HepG2 (cell line): ENCODE data around the gene SYCP2L. TPM values are rescaled to one million over a fixed set of nuclear protein-coding genes. Genes with fewer than 3 reads are reported as not detected.

Experiments used
- FOXA3 ChIP-seq: IDR thresholded peaks from 2 replicates; pipeline ENCODE4 v1.6.1; 2016; ENCODE audit warnings: missing genetic modification reagents, missing compliant biosample characterization
- FOXM1 ChIP-seq: sonication (generic); formaldehyde crosslinking; IDR thresholded peaks from 2 replicates; pipeline ENCODE4 v1.5.0; 2020; ENCODE audit warnings: missing genetic modification reagents
- GATAD1 ChIP-seq: IDR thresholded peaks from 2 replicates; pipeline ENCODE4 v1.6.1; 2016; ENCODE audit warnings: missing genetic modification reagents, missing compliant biosample characterization
- HMG20A ChIP-seq: IDR thresholded peaks from 2 replicates; pipeline ENCODE4 v1.6.1; 2016; ENCODE audit warnings: borderline replicate concordance
- IKZF1 ChIP-seq: fragments of 450-650 bp; IDR thresholded peaks from 2 replicates; pipeline ENCODE4 v1.7.1; 2016
- MIER3 ChIP-seq: IDR thresholded peaks from 2 replicates; pipeline ENCODE4 v1.6.1; 2016; ENCODE audit warnings: missing compliant biosample characterization, borderline replicate concordance
- NFKB2 ChIP-seq: sonication (generic); formaldehyde crosslinking; IDR thresholded peaks from 2 replicates; pipeline ENCODE4 v1.4.0; 2020; ENCODE audit warnings: missing genetic modification reagents, borderline replicate concordance
- NFYB ChIP-seq: sonication (generic); formaldehyde crosslinking; IDR thresholded peaks from 2 replicates; pipeline ENCODE4 v1.4.0; 2020; ENCODE audit warnings: missing genetic modification reagents
- TARDBP ChIP-seq: sonication (generic); formaldehyde crosslinking; IDR thresholded peaks from 2 replicates; pipeline ENCODE4 v1.8.0; 2022; ENCODE audit warnings: mild to moderate bottlenecking, missing genetic modification reagents
- TP53 ChIP-seq: sonication (generic); formaldehyde crosslinking; conservative IDR thresholded peaks from 2 replicates; pipeline ENCODE4 v1.4.0; 2020; ENCODE audit warnings: missing genetic modification reagents
- ZFAT ChIP-seq: sonication (generic); formaldehyde crosslinking; conservative IDR thresholded peaks from 2 replicates; pipeline ENCODE4 v1.8.1; 2023; ENCODE audit warnings: missing genetic modification reagents, inconsistent platforms
- ZNF44 ChIP-seq: sonication (generic); formaldehyde crosslinking; IDR thresholded peaks from 2 replicates; pipeline ENCODE4 v1.5.1; 2020; ENCODE audit warnings: mild to moderate bottlenecking, missing genetic modification reagents
- ZNF556 ChIP-seq: sonication (generic); formaldehyde crosslinking; IDR thresholded peaks from 2 replicates; pipeline ENCODE4 v1.4.0; 2020; ENCODE audit warnings: mild to moderate bottlenecking, missing genetic modification reagents, borderline replicate concordance
- ZNF713 ChIP-seq: sonication (generic); formaldehyde crosslinking; IDR thresholded peaks from 2 replicates; pipeline ENCODE4 v1.4.0; 2020; ENCODE audit warnings: mild to moderate bottlenecking, missing genetic modification reagents
- polyA plus RNA-seq, 8 experiments: library from polyadenylated mRNA; depleted of rRNA in 3 of 8; stranded (reverse) in 7 of 8; unstranded in 1 of 8; fragments of >200 nt; fragmentation: Illumina TruSeq in 4 of 8; extraction: Trizol in 4 of 8; gene quantifications; 2 replicates each; pipeline versions ENCODE4 v1.2.1 to v1.2.3, GENCODE V29; 2011 to 2016; ENCODE audit warnings: low read depth in 4 of 8, missing spikeins in 1 of 8, mixed read lengths in 1 of 8; ENCODE audit not compliant: insufficient read depth in 1 of 8
- total RNA-seq, 5 experiments: library from RNA; depleted of rRNA; stranded (reverse); fragments of >200 nt; fragmentation: Illumina TruSeq; extraction: Trizol; gene quantifications; 2 replicates each; pipeline ENCODE4 v1.2.3, GENCODE V29; 2016; ENCODE audit warnings: low read depth in 1 of 5
- TF ChIP-seq, protein P1 (sequence below): sonication (generic); formaldehyde crosslinking; IDR thresholded peaks from 2 replicates; pipeline ENCODE4 v1.8.0; 2022; ENCODE audit warnings: mild to moderate bottlenecking, missing genetic modification reagents; ENCODE audit not compliant: insufficient replicate concordance
- TF ChIP-seq, protein P2 (sequence below): sonication (generic); formaldehyde crosslinking; IDR thresholded peaks from 2 replicates; pipeline ENCODE4 v1.4.0; 2020; ENCODE audit warnings: missing genetic modification reagents
- TF ChIP-seq, protein P3 (sequence below): sonication (generic); formaldehyde crosslinking; IDR thresholded peaks from 2 replicates; pipeline ENCODE4 v1.4.0; 2020; ENCODE audit warnings: mild to moderate bottlenecking, missing genetic modification reagents
- TF ChIP-seq, protein P4 (sequence below): sonication (generic); formaldehyde crosslinking; IDR thresholded peaks from 2 replicates; pipeline ENCODE4 v1.4.0; 2020; ENCODE audit warnings: low read depth, mild to moderate bottlenecking, missing genetic modification reagents
- TF ChIP-seq, protein P5 (sequence below): sonication (generic); formaldehyde crosslinking; IDR thresholded peaks from 2 replicates; pipeline ENCODE4 v1.4.0; 2020; ENCODE audit warnings: missing genetic modification reagents, borderline replicate concordance

Gene SYCP2L
- total and polyA plus RNA-seq, 2 of the 13 experiments (the other 11 are each of a cell fraction or from before 2014, with no cell fraction given): 0.22 to 0.54 TPM

- TF ChIP-seq, protein P1, sequence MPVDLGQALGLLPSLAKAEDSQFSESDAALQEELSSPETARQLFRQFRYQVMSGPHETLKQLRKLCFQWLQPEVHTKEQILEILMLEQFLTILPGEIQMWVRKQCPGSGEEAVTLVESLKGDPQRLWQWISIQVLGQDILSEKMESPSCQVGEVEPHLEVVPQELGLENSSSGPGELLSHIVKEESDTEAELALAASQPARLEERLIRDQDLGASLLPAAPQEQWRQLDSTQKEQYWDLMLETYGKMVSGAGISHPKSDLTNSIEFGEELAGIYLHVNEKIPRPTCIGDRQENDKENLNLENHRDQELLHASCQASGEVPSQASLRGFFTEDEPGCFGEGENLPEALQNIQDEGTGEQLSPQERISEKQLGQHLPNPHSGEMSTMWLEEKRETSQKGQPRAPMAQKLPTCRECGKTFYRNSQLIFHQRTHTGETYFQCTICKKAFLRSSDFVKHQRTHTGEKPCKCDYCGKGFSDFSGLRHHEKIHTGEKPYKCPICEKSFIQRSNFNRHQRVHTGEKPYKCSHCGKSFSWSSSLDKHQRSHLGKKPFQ: no peak
- no peak for TF ChIP-seq IKZF1
- TF ChIP-seq GATAD1 (CRISPR knock-in tag): no peak; the same call in 1 of the 2 replicates
- no peak for TF ChIP-seq FOXM1
- TF ChIP-seq, protein P2, sequence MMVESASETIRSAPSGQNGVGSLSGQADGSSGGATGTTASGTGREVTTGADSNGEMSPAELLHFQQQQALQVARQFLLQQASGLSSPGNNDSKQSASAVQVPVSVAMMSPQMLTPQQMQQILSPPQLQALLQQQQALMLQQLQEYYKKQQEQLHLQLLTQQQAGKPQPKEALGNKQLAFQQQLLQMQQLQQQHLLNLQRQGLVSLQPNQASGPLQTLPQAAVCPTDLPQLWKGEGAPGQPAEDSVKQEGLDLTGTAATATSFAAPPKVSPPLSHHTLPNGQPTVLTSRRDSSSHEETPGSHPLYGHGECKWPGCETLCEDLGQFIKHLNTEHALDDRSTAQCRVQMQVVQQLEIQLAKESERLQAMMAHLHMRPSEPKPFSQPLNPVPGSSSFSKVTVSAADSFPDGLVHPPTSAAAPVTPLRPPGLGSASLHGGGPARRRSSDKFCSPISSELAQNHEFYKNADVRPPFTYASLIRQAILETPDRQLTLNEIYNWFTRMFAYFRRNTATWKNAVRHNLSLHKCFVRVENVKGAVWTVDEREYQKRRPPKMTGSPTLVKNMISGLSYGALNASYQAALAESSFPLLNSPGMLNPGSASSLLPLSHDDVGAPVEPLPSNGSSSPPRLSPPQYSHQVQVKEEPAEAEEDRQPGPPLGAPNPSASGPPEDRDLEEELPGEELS (CRISPR knock-in tag): peak; percentile 80
- peak; percentile 52; the same call in 1 of the 2 replicates for TF ChIP-seq ZNF556 (CRISPR knock-in tag)
- no peak for TF ChIP-seq TP53 (CRISPR knock-in tag)
- no peak for TF ChIP-seq TARDBP (CRISPR knock-in tag)
- TF ChIP-seq, protein P3, sequence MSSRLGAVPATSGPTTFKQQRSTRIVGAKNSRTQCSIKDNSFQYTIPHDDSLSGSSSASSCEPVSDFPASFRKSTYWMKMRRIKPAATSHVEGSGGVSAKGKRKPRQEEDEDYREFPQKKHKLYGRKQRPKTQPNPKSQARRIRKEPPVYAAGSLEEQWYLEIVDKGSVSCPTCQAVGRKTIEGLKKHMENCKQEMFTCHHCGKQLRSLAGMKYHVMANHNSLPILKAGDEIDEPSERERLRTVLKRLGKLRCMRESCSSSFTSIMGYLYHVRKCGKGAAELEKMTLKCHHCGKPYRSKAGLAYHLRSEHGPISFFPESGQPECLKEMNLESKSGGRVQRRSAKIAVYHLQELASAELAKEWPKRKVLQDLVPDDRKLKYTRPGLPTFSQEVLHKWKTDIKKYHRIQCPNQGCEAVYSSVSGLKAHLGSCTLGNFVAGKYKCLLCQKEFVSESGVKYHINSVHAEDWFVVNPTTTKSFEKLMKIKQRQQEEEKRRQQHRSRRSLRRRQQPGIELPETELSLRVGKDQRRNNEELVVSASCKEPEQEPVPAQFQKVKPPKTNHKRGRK (CRISPR knock-in tag): no peak
- TF ChIP-seq ZFAT (CRISPR knock-in tag): no peak
- TF ChIP-seq NFYB (CRISPR knock-in tag): no peak
- TF ChIP-seq MIER3: peak; percentile 60; the same call in 1 of the 2 replicates
- TF ChIP-seq ZNF713 (CRISPR knock-in tag): no peak
- TF ChIP-seq ZNF44 (CRISPR knock-in tag): peak; percentile 71; the same call in 1 of the 2 replicates
- TF ChIP-seq FOXA3 (CRISPR knock-in tag): peak; percentile 84
- TF ChIP-seq, protein P4, sequence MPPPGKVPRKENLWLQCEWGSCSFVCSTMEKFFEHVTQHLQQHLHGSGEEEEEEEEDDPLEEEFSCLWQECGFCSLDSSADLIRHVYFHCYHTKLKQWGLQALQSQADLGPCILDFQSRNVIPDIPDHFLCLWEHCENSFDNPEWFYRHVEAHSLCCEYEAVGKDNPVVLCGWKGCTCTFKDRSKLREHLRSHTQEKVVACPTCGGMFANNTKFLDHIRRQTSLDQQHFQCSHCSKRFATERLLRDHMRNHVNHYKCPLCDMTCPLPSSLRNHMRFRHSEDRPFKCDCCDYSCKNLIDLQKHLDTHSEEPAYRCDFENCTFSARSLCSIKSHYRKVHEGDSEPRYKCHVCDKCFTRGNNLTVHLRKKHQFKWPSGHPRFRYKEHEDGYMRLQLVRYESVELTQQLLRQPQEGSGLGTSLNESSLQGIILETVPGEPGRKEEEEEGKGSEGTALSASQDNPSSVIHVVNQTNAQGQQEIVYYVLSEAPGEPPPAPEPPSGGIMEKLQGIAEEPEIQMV (CRISPR knock-in tag): no peak
- TF ChIP-seq HMG20A: peak; percentile 65; the same call in 1 of the 2 replicates
- TF ChIP-seq, protein P5, sequence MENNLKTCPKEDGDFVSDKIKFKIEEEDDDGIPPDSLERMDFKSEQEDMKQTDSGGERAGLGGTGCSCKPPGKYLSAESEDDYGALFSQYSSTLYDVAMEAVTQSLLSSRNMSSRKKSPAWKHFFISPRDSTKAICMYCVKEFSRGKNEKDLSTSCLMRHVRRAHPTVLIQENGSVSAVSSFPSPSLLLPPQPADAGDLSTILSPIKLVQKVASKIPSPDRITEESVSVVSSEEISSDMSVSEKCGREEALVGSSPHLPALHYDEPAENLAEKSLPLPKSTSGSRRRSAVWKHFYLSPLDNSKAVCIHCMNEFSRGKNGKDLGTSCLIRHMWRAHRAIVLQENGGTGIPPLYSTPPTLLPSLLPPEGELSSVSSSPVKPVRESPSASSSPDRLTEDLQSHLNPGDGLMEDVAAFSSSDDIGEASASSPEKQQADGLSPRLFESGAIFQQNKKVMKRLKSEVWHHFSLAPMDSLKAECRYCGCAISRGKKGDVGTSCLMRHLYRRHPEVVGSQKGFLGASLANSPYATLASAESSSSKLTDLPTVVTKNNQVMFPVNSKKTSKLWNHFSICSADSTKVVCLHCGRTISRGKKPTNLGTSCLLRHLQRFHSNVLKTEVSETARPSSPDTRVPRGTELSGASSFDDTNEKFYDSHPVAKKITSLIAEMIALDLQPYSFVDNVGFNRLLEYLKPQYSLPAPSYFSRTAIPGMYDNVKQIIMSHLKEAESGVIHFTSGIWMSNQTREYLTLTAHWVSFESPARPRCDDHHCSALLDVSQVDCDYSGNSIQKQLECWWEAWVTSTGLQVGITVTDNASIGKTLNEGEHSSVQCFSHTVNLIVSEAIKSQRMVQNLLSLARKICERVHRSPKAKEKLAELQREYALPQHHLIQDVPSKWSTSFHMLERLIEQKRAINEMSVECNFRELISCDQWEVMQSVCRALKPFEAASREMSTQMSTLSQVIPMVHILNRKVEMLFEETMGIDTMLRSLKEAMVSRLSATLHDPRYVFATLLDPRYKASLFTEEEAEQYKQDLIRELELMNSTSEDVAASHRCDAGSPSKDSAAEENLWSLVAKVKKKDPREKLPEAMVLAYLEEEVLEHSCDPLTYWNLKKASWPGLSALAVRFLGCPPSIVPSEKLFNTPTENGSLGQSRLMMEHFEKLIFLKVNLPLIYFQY: no peak
- no peak for TF ChIP-seq NFKB2
Observed at GRCh38 chr6:11007715-11008608, 121.1 kb downstream of the SYCP2L start (continued).
